NCI-H345 (cell line): ENCODE results near the gene PNPLA6.

ENCODE experiments used
- DNase-seq: peaks from one replicate; lab custom pipeline; 2025; lab: John Stamatoyannopoulos, UW

PNPLA6 gene

DNA sequence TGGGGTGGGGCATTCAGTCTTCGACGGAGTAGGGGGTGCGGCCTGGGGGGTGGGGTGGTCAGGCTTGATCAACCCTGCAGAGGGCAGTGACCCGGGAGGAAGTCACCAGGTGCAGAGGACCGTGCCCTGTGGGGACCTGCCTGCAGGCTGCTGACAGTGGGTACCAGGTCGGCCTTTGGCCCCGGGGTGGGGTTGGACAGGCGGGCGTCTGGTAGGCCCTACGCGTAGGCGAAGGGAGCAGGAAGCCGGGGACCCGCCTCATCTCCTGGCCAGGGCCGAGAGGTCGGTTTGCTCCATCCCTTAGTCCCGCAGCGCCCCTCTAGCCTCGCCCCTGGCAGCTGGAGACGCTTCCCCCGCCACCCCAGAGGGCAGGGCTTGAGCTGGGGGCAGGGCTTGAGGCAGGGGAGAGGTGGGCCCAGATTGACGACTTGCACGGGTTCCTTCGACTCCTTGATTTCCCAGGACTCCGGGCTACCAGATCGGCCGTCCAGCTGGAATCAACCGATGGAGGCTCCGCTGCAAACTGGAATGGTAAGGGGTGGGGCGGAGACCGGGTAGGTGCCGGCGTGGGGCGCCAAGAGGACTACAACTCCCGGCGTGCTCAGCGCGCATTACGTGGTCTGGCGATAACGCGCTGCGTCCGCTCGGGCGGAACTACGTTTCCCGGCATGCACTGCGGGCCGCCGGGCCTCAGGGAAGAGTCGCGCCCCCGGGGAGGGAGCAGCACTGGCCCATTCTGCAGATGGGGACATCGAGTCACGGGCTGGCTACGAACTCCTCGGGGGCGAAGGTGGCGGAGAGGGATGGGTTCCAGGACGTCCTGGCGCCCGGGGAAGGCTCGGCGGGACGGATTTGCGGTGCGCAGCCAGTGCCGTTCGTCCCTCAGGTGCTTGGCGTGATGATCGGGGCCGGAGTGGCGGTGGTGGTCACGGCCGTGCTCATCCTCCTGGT, at the start of gene PNPLA6:
PNPLA6 (plus strand) TSS at position 671 of the 951 bp plus-strand sequence; CDS start at position 743, 72 bp downstream.
- DNase-seq, result peak; percentile 95

DNA sequence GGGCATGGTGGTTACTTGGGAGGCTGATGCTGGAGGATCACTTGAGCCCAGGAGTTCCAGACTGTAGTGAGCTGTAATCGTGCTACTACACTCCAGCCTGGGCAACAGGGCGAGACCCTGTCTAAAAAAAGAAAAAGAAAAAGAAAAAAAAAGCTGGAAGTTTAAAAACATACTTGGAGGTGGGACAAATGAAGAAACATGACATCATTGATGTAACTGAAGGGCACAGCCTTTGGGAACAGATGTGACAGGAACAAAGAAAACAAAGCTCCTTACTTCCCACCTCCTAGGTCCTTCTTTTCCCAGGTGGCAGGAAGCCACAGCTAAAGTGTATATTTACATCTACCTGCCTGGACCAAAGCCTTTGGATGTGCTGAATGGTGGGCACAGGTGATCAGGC, 48.6 kb upstream of the PNPLA6 start:
- DNase-seq, result no peak

DNA sequence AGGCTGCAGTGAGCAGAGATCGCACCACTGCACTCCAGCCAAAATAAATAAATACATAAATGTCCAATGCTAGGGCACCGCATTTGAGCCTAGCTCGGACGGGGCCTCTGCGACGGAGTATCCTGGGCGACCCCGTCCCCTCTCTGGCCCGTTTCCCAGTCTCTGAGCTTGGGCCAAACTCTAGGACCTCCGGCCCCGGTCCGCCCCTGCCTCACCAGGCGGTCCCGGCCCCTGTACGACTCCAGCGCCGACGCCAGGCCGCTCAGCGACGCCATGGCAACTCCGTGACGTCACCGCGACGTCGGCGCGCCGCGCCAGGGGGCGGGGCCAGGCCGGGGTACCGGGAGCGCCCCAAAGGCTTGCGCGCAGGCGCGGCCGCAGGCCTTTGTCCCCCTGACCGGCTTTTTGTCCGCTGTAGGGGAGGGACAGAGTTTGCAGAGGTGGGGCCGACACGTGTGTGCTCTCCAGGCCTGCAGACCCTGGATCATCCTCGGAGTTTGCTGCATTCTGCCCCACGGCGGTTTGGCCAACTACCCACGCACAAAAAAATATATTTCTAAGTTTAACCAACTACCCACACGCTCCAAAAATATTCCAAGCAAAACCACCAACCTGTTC, 46.7 kb upstream of the PNPLA6 start, which contains the start of gene PEX11G:
PEX11G (minus strand) TSS at position 300 of the 618 bp plus-strand sequence; CDS start at position 275, 25 bp downstream.
- peak; percentile 92 for DNase-seq

DNA sequence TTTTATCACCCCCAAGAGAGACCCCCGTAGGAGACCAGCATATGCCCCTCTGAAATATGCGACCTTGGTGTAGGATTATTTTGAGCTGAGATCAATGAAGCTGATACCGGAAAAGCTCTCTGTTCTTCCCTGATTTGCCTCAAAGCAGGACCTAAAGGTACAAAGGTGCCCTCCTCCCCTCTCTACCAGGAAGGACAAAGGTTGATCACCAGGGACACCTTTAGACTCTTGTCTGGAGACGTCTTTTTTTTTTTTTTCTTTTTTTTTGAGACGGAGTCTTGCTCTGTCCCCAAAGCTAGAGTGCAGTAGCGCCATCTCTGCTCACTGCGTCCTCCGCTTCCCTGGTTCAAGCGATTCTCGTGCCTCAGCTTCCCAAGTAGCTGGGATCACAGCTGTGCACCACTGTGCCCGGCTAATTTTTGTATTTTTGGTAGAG, 45.9 kb upstream of the PNPLA6 start:
- DNase-seq, result no peak

DNA sequence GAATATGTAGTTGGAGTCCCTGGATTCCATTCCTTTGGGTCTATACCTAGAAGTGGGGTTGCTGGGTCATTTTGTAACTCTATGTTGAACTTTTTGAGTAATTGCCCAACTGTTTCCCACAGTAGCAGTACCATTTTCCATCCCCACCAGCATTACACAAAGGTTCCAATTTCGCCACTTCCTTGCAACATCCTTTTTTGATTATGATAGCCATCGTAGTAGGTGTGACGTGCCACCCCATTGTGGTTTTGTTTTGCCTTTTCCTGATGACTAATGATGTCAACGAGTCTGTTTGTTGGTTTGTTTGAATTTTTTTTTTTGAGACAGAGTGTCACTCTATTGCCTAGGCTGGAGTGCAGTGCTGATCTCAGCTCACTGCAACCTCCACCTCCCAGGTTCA, 43.4 kb upstream of the PNPLA6 start:
- DNase-seq, result no peak

DNA sequence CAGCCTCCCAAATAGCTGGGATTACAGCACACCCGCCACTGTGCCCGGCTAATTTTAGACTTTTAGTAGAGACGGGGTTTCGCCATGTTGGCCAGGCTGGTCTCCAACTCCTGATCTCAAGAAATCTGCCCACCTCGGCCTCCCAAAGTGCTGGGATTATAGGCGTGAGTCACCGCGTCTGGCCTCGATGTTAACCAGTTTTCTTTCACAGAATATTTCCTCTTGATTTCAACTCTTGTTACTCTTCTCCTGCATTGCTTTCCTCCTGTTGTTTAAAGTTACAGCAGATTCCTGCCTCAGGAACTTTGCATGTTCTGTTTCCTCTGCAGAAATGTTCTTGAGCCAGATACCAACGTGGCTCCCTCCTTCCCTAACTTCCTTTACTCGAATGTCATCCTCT, 43.0 kb upstream of the PNPLA6 start:
- no peak for DNase-seq

DNA sequence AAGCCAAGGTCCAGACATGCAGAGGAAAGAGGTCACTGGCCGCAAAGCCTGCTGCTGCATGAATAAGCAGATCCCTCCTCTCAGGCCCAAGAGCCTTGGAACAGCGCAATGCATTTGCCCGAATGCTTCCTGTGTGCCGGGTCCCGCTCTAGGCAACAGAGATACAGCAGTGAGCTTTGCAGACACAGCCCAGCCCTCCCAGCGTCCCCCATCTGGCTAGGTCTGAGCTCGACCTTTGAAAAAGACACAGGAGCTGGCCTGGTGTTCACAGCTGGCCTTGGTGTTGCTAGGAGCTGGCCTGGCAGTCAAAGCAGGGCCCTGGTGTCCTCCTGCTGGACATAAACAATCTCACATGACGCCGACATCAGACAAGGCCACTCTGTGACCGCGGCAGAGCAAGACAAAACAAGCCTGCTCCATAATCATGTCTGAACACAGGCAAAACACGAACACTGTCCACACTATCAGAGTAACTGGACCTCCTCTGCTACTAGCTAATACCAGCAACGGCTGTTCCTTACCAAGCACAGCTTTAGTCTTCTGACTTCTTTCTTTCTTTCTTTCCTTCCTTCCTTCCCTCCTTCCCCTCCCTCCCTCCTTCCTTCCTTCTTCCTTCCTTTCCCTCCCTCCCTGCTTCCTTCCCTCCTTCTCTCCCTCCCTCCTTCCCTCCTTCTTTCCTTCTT, 41.0 kb upstream of the PNPLA6 start:
- DNase-seq, result no peak

DNA sequence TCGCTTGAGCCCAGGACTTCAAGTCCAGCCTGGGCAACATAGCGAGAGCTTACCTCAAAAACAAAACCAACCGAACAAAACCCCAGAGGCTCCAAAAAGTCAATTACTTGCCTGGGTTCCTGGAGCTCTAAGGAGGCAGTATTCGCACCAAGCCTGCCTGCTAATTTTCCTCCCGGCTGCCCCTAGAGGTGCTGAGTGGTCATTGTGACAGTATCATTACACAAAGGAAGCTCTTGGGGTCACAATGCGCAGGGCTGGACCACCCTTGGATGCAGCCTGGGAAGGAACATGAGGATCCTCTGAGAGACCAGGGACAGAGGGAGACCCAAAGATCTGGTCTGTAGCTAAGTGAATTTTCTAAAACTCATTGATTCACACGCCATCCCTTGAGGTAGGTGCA, 38.2 kb upstream of the PNPLA6 start:
- no peak for DNase-seq

DNA sequence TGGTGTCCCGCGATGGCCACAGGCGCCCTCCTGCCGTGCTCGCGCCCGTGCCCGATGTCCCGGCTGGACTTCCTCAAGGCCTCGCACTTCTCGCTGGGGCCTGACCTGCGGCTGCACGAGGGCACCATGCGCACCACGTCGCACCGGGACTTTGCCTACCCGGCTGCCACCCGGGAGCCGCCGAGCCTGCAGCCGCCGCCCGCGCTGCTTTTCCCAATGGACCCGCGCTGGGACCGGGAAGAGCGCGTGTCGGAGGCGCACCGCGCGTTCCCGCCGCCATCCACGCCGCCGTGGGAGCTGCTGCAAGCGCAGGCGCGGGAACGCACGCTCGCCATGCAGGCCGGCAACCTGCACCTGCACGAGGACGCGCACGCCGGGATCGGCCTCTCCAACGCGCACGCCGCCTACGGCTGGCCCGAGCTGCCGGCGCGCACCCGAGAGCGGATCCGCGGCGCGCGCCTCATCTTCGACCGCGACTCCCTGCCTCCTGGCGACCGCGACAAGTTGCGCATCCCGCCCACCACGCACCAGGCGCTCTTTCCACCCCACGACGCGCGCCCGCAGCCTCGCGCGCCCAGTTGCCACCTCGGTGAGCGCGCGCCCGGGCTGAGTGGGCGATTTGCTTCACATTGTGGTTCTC, 34.6 kb upstream of the PNPLA6 start:
- peak; percentile 90 for DNase-seq

DNA sequence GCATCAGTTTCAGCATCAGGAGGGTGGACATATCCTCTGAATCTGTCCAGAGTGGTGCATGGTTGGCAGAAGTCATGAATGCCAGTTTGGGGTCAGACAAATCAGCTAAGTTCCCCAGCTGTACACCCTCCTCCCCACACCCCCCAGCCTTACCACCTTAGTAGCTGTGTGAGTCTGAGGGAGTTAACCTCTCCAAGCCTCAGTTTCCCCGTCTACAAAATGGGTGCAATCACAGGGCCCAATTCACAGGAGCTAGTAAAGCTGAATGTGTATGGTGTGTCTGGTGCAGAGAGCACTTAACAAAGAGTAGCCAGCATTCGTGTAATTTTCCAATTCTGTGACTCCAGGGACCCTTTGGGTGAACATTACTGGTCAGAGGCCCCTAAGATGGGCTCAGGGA, 33.0 kb upstream of the PNPLA6 start:
- no peak for DNase-seq

DNA sequence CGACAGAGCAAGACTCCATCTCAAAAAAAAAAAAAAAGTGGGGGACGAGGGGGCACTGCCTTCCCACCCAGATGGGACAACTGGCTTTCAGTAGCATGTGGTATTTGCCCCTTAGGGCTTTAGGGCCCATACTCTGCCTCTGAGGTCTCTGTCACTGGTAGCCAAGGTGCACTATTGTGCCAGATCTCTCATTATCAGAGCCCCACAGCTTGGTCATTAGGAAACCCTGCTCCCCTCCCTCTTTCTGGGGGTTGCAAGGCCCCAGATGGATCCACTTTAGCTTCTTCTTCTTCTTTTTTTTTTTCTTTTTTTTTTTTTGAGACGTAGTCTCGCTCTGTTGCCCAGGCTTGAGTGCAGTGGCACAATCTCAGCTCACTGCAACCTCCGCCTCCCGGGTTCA, 30.8 kb upstream of the PNPLA6 start:
- DNase-seq, result no peak

DNA sequence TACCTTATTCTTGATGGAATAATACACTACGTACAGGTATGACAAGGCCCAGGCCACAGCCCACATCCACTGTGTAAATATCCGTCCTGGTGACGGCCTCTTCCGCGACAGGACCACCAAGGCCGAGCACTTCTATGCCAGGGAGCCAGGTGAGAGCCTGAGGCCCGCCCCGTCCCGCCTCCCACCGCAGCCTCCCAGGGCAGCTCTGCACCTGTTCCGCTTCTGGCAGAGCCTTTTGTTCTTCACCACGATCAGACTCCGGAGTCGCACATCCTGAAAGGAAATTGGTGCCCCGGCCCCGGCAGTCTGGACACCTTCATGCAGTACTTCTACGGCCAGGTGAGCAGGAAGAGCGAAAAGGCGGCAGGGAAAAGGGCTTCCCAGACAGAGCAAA, 30.2 kb upstream of the PNPLA6 start:
- peak; percentile 71 for DNase-seq

DNA sequence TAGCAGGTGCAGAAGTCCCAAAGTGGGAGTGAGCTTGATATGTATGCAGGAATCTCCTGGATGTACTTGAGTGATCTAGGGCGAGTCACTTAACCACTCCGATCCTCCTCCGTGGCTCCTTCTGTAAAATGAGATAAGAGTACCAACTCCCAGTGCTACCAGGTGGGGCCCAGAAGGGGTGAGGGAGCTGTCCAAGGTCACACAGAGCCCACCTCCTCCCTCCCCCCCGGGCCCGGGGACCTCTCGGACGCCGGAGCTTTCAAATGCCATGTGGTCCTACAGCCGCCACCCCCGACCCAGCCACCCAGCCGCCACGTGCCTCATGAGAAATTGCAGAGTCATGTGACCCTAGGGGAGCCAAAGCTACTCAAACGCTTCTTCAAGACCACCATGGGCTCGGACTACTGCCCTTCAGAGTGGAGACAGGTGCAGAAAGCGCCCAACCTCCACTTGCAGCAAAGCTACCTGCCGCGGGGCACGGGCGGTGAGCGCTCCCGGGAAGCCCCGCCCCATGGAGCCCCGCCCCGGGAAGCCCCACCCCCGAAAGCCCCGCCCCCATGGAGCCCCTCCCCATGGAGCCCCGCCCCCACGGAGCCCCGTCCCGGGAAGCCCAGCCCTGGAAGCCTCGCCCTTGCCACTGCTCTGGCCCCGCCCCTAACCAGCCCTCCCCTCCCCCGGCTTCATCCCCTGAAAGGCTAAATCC, 29.7 kb upstream of the PNPLA6 start:
- peak; percentile 83 for DNase-seq

DNA sequence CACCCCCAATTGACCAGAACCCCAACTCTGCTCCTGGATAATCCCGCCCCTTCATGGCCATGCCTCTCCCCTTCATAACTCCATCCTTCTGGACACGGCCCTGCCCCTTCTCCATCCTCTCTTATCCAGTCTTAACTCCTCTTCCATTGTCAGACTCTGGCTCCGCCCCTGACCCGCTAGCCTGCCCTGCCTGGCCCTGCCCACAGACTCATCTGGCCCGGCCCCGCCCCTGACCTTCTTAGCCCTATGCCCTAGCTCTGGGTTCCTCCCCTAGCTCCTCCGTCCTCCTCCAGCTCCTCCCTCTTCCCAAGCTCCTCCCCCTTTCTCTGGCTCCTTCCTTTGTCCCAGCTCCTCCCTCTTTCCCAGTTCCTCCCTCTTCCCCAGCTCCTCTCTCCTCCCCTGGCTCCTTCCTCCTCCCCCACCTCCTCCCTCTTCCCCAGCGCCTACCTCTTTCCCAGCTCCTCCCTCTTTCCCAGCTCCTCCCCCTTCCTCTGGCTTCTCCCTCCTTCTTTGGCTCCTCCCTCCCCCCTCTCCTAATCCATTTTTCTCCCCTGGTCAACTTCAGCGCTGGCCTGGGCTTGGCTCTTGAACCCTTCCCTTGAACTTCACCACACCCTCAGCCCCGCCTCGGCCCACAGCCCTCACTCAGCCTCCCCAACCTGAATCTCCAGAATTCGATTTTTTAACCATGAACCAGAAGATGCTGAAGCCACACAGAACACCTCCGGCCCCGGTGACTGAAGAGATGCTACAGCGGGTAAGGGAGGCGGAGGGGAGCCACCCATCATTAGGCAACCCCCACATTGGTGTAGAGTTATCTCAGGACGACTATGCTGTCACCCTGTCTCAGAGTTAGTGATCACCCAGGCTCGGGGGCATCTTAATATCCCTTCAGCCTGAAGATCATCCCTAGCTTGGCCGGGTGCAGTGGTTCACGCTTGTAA, 28.9 kb upstream of the PNPLA6 start:
- DNase-seq, result peak; percentile 83

DNA sequence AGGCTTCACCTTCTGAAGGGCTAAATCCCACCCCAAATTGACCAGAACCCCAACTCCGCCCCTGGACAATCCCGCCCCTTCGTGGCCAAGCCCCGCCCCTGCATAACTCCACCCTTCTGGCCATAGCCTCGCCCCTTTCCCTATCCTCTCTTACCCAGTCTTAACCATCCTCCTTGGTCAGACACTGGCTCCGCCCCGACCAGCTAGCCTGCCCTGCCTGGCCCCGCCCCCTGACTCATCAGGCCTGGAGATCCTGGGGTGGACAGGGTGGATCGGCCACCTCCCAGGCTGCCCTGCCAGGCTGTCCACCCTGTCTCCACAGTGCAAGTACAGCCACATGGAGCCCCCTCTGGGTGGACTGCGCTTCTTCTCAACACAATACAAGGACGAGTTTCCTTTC, 27.6 kb upstream of the PNPLA6 start:
- peak; percentile 29 for DNase-seq

DNA sequence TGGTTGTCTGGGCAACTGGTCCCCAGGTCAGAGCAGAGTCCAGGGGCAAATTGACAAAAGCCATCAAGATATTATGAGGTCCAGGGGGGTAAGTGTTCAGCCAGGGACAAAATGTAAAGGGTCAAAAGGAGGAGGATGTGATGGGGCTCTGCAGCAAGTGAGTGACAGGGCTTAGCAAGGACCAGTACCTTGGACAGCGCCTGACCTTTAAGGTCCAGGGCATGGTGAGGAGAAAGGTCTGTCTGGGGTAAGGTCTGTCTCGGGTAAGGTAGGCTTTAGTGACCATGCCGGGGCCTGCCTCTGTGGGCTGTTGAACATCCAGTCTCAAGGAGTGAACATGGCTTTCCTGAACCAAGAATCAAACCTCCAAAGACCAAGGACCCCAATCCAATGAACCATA, 25.9 kb upstream of the PNPLA6 start:
- DNase-seq, result no peak

DNA sequence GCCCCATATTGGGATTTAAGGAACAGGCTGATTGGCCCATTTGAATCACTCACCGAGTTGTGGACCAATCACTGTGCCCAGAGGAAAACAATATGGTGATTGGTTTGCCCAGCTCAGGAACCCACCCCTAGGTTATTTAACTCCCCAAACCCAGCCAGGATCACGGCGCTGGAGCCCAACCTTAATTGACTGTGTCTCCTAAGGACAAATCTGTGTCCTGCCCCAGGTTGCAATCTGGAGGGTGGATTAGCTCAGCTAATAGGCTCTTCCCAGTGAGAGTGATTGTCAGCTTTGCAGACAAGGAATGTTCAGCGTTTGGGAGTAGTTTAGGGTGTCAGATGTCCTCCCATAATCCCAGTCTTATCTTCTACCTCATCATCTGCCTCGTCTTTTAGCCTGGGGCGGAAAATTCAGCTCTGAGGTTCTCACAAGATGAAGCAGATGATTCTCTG, 23.1 kb upstream of the PNPLA6 start:
- no peak for DNase-seq

DNA sequence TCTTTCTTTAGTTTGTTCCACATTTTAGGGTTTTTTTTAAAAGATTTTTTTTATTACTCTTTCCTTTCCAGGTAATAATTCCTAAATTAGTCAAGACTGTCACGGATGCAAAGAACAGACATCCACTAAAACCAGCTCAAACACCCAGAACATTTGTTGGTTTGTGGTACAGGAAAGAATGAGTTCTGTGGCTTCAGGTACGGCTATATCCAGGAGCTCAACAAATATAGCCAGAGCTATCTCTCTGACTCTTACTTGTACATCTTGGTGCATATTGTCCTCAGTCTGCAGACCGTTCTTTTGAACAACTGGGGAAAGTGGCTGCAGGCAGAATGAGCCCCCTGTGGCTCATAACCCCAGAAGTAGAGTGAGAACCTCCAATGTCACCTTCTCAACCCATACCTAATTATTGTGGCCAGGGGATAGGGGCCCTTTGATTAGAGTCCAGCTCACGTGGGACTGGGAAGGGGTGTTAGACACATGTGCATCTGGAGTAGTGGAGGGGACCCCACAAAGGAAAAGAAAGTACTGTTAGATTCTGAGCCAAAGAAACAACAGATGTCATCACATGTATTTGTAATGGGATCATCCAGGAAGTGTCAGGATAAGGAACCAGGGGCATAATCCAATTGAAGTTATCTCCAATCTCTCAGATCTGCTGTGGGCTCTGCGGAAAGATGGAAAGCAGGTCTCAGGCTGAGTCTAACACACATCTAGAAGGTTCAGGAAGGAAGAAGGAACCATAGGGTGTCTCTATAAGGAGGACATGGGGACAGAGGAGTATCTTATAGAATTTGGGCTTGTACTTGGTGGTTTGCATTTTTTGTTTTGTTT, 21.5 kb upstream of the PNPLA6 start:
- DNase-seq, result no peak

DNA sequence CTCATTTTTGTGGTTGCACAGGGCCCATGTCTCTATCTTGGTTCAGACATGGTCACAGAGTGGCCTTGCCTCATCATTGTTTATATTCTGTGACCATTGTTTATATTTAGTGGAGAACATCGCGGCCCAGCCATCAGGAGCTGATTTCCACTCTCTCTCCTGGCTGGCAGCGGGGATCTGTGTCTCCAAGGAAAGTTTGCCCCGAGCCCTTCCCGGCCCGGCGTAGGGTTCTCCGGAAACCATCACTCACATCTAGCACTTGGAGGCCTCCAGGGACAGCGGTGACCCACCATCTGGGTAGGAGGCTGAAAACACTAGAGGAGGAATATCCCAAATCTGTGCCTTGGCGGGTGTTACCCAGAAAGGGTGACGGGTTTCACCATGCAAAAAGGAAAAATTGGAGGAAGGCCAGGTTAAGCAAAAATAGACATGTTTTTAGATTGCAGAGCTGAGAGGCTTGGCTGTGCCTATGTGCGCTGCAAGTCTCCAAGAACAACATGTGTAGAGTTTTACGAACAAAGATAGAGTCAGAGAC, 20.3 kb upstream of the PNPLA6 start:
- DNase-seq, result no peak
